Kidney glomerular epithelial cell (primary cell): ENCODE results near the gene AP3D1.

Source experiments
- DNase-seq: peaks from one replicate; lab custom pipeline; 2025; lab: John Stamatoyannopoulos, UW

The AP3D1 gene

DNA sequence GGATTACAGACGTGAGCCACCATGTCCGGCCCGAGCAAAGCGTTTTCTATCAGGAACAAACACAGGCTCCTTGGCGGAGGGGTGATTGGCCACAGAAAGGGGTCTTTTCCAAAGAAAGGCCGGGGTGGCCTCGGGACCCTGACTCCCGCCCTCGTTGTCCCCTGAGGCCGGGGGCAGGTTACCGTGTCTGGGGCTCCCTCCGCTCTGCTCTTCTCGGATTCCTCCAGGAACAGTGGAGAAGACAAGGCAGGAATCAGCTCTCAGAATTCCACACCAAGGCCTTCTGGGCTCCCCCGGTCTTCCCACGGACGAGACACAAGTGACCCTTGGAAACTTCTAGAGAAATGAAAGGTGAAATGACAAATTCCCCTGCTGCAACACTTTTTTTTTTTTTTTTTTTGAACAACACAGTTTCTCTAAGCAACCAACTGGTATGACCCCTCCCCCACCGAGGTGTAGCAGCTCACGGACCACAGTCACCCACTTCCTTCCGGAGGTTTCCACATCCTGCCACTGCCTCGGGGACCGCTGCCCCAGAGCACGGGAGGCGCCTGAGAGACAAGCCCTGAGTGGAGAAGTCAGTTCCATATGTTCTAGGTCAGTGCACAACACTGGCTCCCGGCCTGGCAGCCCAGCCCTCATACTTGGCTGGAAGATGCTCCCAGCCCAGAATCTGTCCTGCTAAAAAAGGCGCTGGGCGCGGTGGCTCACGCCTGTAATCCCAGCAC lies 66.2 kb downstream of the AP3D1 start:
- DNase-seq, result no peak

DNA sequence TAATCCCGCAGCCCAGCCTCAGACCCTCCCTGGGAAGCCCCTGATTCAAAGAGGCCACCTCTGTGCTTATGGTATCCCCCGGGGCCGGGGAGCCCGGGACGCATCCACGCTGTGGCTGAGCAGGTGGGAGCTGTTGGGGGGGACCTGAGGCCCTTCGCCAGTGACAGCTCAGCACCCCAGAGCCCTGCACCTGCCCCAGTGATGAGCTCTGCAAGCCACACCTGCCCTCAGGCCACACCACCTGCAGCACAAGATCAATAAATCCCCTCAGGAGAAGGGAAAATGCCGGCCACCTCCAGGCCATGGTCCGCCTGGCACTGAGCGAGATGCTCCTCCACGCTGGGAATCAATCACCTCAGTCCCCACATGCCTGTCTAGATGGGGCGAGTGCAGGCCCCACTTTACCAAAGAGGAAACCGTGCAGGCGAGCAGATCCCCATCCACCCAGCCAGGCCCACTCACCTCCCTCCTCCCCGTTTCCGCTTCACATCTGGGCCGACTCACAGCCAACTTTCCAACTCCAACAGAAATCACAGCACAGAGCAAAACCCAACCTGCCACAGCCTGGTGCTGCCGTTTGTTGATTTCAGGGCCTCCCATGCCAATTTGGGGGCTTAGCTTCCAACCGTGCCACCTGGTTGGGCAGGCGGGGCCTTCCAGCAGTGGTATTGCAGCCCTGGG lies 68.1 kb downstream of the AP3D1 start:
- no peak for DNase-seq

DNA sequence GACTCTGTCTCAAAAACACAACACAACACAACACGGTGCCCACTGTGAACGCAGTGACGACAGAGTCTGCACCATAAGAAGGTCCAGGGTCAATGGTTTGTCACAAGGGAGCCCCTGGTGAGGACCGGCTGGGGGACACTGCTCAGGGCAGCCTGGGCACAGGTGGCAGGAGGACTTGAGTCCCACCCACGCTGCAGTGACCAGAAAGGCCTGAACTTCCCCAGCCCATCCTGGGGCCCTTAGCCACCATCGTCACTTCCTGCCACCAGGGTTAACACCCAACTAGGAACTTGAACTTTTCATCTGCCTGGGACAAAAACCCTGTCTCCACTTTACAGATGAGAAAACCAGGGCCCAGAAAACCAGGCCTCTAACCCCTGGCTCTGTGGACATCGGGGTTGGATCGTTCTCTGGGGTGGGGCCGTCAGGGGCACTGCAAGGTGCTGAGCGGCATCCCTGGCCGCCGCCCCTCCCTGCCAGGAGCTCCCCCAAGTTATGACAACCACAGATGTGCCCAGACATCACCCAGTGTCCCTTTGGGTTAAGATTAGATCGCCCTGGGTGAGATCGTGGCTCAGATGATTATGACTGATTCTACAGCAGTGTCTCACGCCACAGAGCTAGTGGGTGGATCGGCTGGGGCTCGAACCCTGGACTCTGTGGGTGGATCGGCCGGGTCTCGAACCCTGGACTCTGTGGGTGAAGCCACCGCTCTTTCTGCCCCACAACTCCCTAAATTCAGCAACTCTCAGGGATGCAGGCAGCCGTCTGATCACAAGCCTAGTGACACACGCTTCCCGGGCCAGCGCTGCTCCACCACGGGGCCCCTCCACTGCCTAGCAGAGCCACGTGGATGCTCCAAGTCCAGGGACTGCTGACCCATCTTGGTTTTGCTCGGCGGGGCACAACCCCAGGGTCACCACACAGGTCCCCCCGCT lies 69.2 kb downstream of the AP3D1 start:
- DNase-seq, result no peak

GRCh38 chr19:2080336-2080988 lies 70.9 kb downstream of the AP3D1 start:
- DNase-seq, result no peak

GRCh38 chr19:2079865-2080301 lies 71.5 kb downstream of the AP3D1 start:
- DNase-seq, result no peak

DNA sequence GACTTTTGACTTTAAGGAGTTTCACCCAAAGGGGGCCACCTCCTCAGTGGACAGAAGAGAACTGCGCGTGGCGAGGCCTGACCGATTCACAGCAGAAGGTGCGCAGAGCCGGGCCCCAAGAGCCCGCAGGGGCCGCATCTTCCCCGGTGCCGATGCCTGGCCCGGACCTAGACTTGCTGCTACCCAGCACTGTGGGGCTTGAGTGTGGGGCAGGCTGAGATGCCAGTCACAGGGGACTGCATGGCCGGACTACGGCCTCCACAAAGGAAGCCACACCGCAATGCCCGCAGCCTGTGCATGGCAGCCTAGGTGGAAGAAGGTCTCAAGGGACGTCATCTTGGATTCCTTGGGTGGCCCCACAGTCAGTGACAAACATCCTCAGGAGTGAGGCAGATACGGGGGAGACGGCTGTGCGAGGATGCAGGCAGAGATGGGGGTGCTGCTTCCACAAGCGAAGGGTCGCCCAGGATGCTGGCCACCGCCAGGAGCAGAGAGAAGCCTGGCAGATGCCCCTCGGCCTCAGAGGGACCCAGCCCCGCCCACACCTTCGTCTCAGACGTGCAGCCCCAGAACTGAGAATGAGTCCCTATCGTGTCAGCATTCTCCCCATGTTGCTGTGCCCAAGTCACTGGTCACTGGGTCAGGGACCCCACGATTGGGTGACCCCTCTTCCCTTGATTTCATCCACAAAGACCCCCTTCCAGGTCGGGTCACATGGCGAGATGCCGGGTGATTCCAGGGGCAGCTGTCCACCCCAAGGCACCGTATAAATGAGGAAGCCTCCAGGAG lies 72.1 kb downstream of the AP3D1 start:
- DNase-seq, result no peak

GRCh38 chr19:2077833-2078619 lies 73.3 kb downstream of the AP3D1 start:
- no peak for DNase-seq

GRCh38 chr19:2077398-2077797 lies 74.0 kb downstream of the AP3D1 start:
- DNase-seq, result no peak

- DNase-seq, result no peak
Observed at GRCh38 chr19:2076526-2076944, 74.8 kb downstream of the AP3D1 start.

- no peak for DNase-seq
Observed at GRCh38 chr19:2072757-2073551, 78.4 kb downstream of the AP3D1 start.

GRCh38 chr19:2070986-2071673 lies 80.2 kb downstream of the AP3D1 start:
- no peak for DNase-seq

DNA sequence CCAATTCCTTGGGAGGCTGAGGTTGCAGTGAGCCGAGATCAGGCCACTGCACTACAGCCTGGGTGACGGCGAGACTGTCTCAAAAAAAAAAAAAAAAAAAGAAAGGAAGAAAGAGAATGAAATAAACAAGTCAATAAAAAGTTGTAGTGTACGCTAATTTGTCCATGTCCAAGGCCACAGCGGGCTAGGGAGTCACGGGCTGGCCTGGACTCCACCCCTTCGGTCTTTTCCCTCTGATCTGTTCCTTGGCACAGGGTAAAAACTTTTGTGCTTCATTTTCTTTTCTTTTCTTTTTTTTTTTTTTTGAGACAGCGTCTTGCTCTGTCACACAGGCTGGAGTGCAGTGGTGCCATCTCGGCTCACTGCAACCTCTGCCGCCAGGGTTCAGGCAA lies 80.9 kb downstream of the AP3D1 start:
- DNase-seq, result no peak

GRCh38 chr19:2064788-2065524 lies 86.4 kb downstream of the AP3D1 start:
- DNase-seq, result no peak

GRCh38 chr19:2064395-2064787 lies 87.0 kb downstream of the AP3D1 start:
- no peak for DNase-seq

- DNase-seq, result no peak
Observed at GRCh38 chr19:2063824-2064223, 87.5 kb downstream of the AP3D1 start.

DNA sequence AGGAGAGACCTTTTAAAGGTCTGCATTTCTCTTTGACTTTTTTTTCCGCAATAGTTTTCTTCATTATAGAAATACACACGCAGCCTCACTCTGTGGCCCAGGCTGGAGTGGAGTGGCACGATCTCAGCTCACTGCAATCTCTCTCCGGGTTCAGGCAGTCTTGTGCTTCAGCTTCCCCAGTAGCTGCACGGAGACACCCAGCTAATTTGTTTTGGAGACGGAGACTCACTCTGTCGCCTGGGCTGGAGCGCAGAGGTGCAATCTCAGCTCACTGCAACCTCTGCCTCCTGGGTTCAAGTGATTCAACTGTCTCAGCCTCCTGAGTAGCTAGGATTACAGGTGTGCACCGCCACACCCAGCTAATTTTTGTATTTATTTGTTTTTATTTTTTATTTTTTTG lies 88.6 kb downstream of the AP3D1 start:
- DNase-seq, result no peak

- DNase-seq, result no peak
Observed at GRCh38 chr19:2062389-2062729, 89.0 kb downstream of the AP3D1 start.
